ENCODE measurements around the gene ADCY2.

The ADCY2 gene

GRCh38 chr5:7503564-7503963 is 107.6 kb downstream of the ADCY2 start:
- DNase-seq (ENCODE audit: low read depth) = no peak

GRCh38 chr5:7515284-7515914 is 119.5 kb downstream of the ADCY2 start:
- DNase-seq (ENCODE audit: low read depth) = no peak

- DNase-seq (ENCODE audit: low read depth) = no peak
These were observed 120.3 kb downstream of the ADCY2 start for GRCh38 chr5:7516253-7516652.

GRCh38 chr5:7517006-7517405 is 121.1 kb downstream of the ADCY2 start:
- DNase-seq (ENCODE audit: low read depth) = no peak

- DNase-seq (ENCODE audit: low read depth) = no peak
These were observed 123.1 kb downstream of the ADCY2 start for GRCh38 chr5:7518947-7519560.

- no peak for DNase-seq (ENCODE audit: low read depth)
These were observed 123.6 kb downstream of the ADCY2 start for GRCh38 chr5:7519564-7519963.

- DNase-seq (ENCODE audit: low read depth) = no peak
These were observed 133.9 kb downstream of the ADCY2 start for GRCh38 chr5:7529880-7530279.

GRCh38 chr5:7533941-7534340 is 138.0 kb downstream of the ADCY2 start:
- DNase-seq (ENCODE audit: low read depth) = no peak

- DNase-seq (ENCODE audit: low read depth) = no peak
These were observed 138.6 kb downstream of the ADCY2 start for GRCh38 chr5:7534505-7534904.

- no peak for DNase-seq (ENCODE audit: low read depth)
These were observed 141.6 kb downstream of the ADCY2 start for GRCh38 chr5:7537573-7537972.

GRCh38 chr5:7539571-7539970 is 143.6 kb downstream of the ADCY2 start:
- no peak for DNase-seq (ENCODE audit: low read depth)

GRCh38 chr5:7540736-7541485 is 145.0 kb downstream of the ADCY2 start:
- DNase-seq (ENCODE audit: low read depth) = no peak

GRCh38 chr5:7541898-7542297 is 146.0 kb downstream of the ADCY2 start:
- no peak for DNase-seq (ENCODE audit: low read depth)

- no peak for DNase-seq (ENCODE audit: low read depth)
These were observed 150.6 kb downstream of the ADCY2 start for GRCh38 chr5:7546555-7546954.

GRCh38 chr5:7548596-7548995 is 152.7 kb downstream of the ADCY2 start:
- DNase-seq (ENCODE audit: low read depth) = no peak

- no peak for DNase-seq (ENCODE audit: low read depth)
These were observed 169.6 kb downstream of the ADCY2 start for GRCh38 chr5:7565559-7565958.

GRCh38 chr5:7576023-7576715 is 180.2 kb downstream of the ADCY2 start:
- no peak for DNase-seq (ENCODE audit: low read depth)

- DNase-seq (ENCODE audit: low read depth) = no peak
These were observed 181.4 kb downstream of the ADCY2 start for GRCh38 chr5:7577381-7577780.

GRCh38 chr5:7578071-7578470 is 182.1 kb downstream of the ADCY2 start:
- no peak for DNase-seq (ENCODE audit: low read depth)

- no peak for DNase-seq (ENCODE audit: low read depth)
These were observed 188.8 kb downstream of the ADCY2 start for GRCh38 chr5:7584749-7585148.

GRCh38 chr5:7585807-7586206 is 189.9 kb downstream of the ADCY2 start:
- no peak for DNase-seq (ENCODE audit: low read depth)

- DNase-seq (ENCODE audit: low read depth) = no peak
These were observed 190.5 kb downstream of the ADCY2 start for GRCh38 chr5:7586480-7586879.

- DNase-seq (ENCODE audit: low read depth) = no peak
These were observed 193.9 kb downstream of the ADCY2 start for GRCh38 chr5:7589800-7590199.
